Lung microvascular endothelial cell (primary cell): ENCODE measurements around the gene IZUMO1. TPM values are rescaled to one million over a fixed set of nuclear protein-coding genes. Genes with fewer than 3 reads are reported as not detected.

Source experiments
- DNase-seq, 2 donors: peaks; one replicate each; pipeline versions ENCODE4 v3.0.0 to v3.0.0-alpha.2; 2010; ENCODE audit warnings: low read depth in 2 of 2
- total RNA-seq: library from RNA; depleted of rRNA; stranded (reverse); fragments of >200 nt; gene quantifications from 2 replicates; pipeline ENCODE4 v1.2.1, GENCODE V29; 2014

The IZUMO1 gene
- total RNA-seq, 1 donor from 2014 or later: 0.20 TPM

- no peak for DNase-seq
These were observed 10.5 kb upstream of the IZUMO1 start for GRCh38 chr19:48757089-48757675.

GRCh38 chr19:48756686-48757085 is 10.0 kb upstream of the IZUMO1 start:
- DNase-seq: no peak

GRCh38 chr19:48756212-48756611 is 9.5 kb upstream of the IZUMO1 start:
- no peak for DNase-seq

- no peak for DNase-seq
These were observed 9.1 kb upstream of the IZUMO1 start for GRCh38 chr19:48755787-48756186.

- no peak for DNase-seq
These were observed 8.5 kb upstream of the IZUMO1 start, which contains the start of gene FGF21 for GRCh38 chr19:48755084-48755641. Gene FGF21, plus strand, starts transcription at chr19:48755524. Its CDS starts 713 bp downstream, at chr19:48756237.

- peak; percentile 59 to 62 for DNase-seq
These were observed 6.0 kb upstream of the IZUMO1 start, which contains the start of gene FUT1 for GRCh38 chr19:48752496-48753365. Gene FUT1, minus strand, starts transcription at chr19:48752641. Its CDS starts 1,360 bp downstream, at chr19:48751281.

- peak in 1 of 2 donors; percentile 20 for DNase-seq
These were observed 5.3 kb upstream of the IZUMO1 start for GRCh38 chr19:48751845-48752495.

- DNase-seq: no peak
These were observed 4.2 kb upstream of the IZUMO1 start for GRCh38 chr19:48750771-48751504.

GRCh38 chr19:48750351-48750750 is 3.6 kb upstream of the IZUMO1 start:
- no peak for DNase-seq

- DNase-seq: no peak
These were observed 3.0 kb upstream of the IZUMO1 start for GRCh38 chr19:48749571-48750198.

GRCh38 chr19:48746110-48746509 is 599 bp downstream of the IZUMO1 start:
- no peak for DNase-seq

GRCh38 chr19:48745208-48745995 is 1.3 kb downstream of the IZUMO1 start:
- DNase-seq: peak; percentile 69 to 79

- DNase-seq: no peak
These were observed 4.6 kb downstream of the IZUMO1 start for GRCh38 chr19:48742096-48742495.

GRCh38 chr19:48741129-48741999 is 5.3 kb downstream of the IZUMO1 start:
- DNase-seq: peak; percentile 49 to 55

GRCh38 chr19:48740164-48740972 is 6.3 kb downstream of the IZUMO1 start, which contains the start of gene RASIP1:
Gene RASIP1, minus strand, starts transcription at chr19:48740610. Its CDS starts 328 bp downstream, at chr19:48740282.
- peak; percentile 65 to 71 for DNase-seq

- no peak for DNase-seq
These were observed 7.1 kb downstream of the IZUMO1 start for GRCh38 chr19:48739404-48740163.
